ENCODE measurements around the gene ZNF561.
"Not testable (repeated sequence)": the region's sequence is repeated elsewhere in the genome, so short reads cannot be mapped to it uniquely, and the experiment has no call there.

DNA sequence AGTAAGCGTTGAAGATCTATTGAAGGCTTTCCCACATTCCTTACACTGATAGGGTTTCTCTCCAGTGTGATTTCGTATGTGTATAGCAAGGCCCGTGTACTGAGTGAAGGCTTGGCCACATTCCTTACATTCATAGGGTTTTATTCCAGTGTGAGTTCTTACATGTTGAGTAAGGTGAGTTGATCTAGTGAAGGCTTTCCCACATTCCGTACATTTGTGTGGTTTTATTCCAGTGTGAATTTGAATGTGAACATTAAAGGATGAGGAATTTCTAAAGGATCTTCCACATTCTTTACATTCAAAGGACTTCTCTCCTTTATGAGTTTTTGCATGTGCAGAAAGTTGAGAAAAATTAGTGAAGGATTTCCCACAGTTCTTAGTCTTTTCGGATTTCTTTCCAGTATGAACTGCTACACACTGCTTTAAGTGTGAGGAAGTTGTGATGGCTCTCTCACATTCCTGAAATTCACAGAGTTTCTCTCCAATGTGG, 32.1 kb upstream of the ZNF561 start:
- TF ChIP-seq, protein P1, sequence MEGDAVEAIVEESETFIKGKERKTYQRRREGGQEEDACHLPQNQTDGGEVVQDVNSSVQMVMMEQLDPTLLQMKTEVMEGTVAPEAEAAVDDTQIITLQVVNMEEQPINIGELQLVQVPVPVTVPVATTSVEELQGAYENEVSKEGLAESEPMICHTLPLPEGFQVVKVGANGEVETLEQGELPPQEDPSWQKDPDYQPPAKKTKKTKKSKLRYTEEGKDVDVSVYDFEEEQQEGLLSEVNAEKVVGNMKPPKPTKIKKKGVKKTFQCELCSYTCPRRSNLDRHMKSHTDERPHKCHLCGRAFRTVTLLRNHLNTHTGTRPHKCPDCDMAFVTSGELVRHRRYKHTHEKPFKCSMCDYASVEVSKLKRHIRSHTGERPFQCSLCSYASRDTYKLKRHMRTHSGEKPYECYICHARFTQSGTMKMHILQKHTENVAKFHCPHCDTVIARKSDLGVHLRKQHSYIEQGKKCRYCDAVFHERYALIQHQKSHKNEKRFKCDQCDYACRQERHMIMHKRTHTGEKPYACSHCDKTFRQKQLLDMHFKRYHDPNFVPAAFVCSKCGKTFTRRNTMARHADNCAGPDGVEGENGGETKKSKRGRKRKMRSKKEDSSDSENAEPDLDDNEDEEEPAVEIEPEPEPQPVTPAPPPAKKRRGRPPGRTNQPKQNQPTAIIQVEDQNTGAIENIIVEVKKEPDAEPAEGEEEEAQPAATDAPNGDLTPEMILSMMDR (IDR thresholded peaks at IDR 0.05; ENCODE audit: extremely low read depth in 1 of 2, insufficient read depth in 1 of 2, low read depth in 1 of 2, low read length in 2 of 2): not testable (repeated sequence)
- not testable (repeated sequence) for TF ChIP-seq POLR2A (IDR thresholded peaks at IDR 0.05; ENCODE audit: low read depth, low read length); EZH2 (IDR thresholded peaks at IDR 0.05; ENCODE audit: borderline replicate concordance, low read depth, low read length, severe bottlenecking); MYC (IDR thresholded peaks at IDR 0.05; ENCODE audit: low read depth, low read length); FOS (IDR thresholded peaks at IDR 0.05; ENCODE audit: borderline replicate concordance, insufficient read depth, low read length)
- TF ChIP-seq, protein P2, sequence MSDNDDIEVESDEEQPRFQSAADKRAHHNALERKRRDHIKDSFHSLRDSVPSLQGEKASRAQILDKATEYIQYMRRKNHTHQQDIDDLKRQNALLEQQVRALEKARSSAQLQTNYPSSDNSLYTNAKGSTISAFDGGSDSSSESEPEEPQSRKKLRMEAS (IDR thresholded peaks at IDR 0.05; ENCODE audit: insufficient read depth, insufficient read length): not testable (repeated sequence)

All from endothelial cell of umbilical vein (primary cell).